Thyroid gland (tissue), 4 donors: Measurements from ENCODE around the gene MAP3K1.

Experiments
- CTCF ChIP-seq, 6 experiments: fragments of 200-600 bp in 3 of 6; fragments of 450-650 bp in 3 of 6; sonication (generic) in 3 of 6; IDR thresholded peaks; one replicate each; pipeline ENCODE4 v1.5.1; 2016 to 2019; ENCODE audit warnings: antibody characterized with exemption in 6 of 6, mild to moderate bottlenecking in 2 of 6, inconsistent platforms in 1 of 6, moderate library complexity in 1 of 6
- POLR2A ChIP-seq, 2 donors: fragments of 450-650 bp; IDR thresholded peaks; one replicate each; pipeline ENCODE4 v1.6.1; 2017; ENCODE audit warnings: antibody characterized with exemption in 2 of 2, mild to moderate bottlenecking in 2 of 2, moderate library complexity in 1 of 2

- TF ChIP-seq CTCF (IDR thresholded peaks at IDR 0.05), result no peak
- TF ChIP-seq POLR2A (IDR thresholded peaks at IDR 0.05), result no peak
Measured at GRCh38 chr5:56941981-56942380, 126.6 kb downstream of the MAP3K1 start.
